ENCODE measurements around the gene PNPO.
"Not testable (repeated sequence)": the region's sequence is repeated elsewhere in the genome, so short reads cannot be mapped to it uniquely, and the experiment has no call there.

Gene PNPO

GRCh38 chr17:47980541-47980940 lies 39.2 kb downstream of the PNPO start:
- DNase-seq = no peak

- DNase-seq = no peak
These were observed 40.1 kb downstream of the PNPO start for GRCh38 chr17:47981462-47981861.

- DNase-seq = no peak
These were observed 40.8 kb downstream of the PNPO start for GRCh38 chr17:47982091-47982617.

- no peak for DNase-seq
These were observed 41.4 kb downstream of the PNPO start for GRCh38 chr17:47982645-47983390.

- DNase-seq = no peak
These were observed 42.3 kb downstream of the PNPO start for GRCh38 chr17:47983492-47984223.

GRCh38 chr17:47986520-47986919 lies 45.1 kb downstream of the PNPO start:
- no peak for DNase-seq

GRCh38 chr17:47987240-47987835 lies 46.0 kb downstream of the PNPO start:
- DNase-seq = peak; percentile 73

- not testable (repeated sequence) for DNase-seq
These were observed 47.1 kb downstream of the PNPO start for GRCh38 chr17:47988445-47988844.

- DNase-seq = no peak
These were observed 47.8 kb downstream of the PNPO start for GRCh38 chr17:47989159-47989558.

- DNase-seq = no peak
These were observed 48.3 kb downstream of the PNPO start for GRCh38 chr17:47989700-47990099.

GRCh38 chr17:47990962-47991731 lies 49.8 kb downstream of the PNPO start:
- DNase-seq = no peak

- no peak for DNase-seq
These were observed 50.8 kb downstream of the PNPO start for GRCh38 chr17:47992216-47992615.

GRCh38 chr17:47993031-47993564 lies 51.7 kb downstream of the PNPO start:
- DNase-seq = no peak

- DNase-seq = no peak
These were observed 52.6 kb downstream of the PNPO start for GRCh38 chr17:47993964-47994363.

- DNase-seq = no peak
These were observed 53.4 kb downstream of the PNPO start for GRCh38 chr17:47994724-47995123.

- DNase-seq = peak; percentile 27
These were observed 54.0 kb downstream of the PNPO start for GRCh38 chr17:47995241-47995935.

GRCh38 chr17:47996201-47996600 lies 54.8 kb downstream of the PNPO start:
- DNase-seq = no peak

GRCh38 chr17:47997586-47997985 lies 56.2 kb downstream of the PNPO start:
- DNase-seq = no peak

- DNase-seq = no peak
These were observed 56.7 kb downstream of the PNPO start for GRCh38 chr17:47998044-47998443.
